Endothelial cell of umbilical vein (primary cell): Measurements from ENCODE around the gene CCDC59.

Source experiments
- CTCF ChIP-seq, 2 donors: IDR thresholded peaks; 1 replicate in 1 of 2; 2 replicates in 1 of 2; pipeline ENCODE4 v1.5.1; 2011; ENCODE audit warnings: low read length in 2 of 2, mild to moderate bottlenecking in 2 of 2, moderate library complexity in 2 of 2, control low read depth in 1 of 2, inconsistent platforms in 1 of 2, low read depth in 1 of 2; ENCODE audit not compliant: insufficient read depth in 1 of 2; ENCODE audit errors: extremely low read depth in 1 of 2
- EZH2 ChIP-seq: IDR thresholded peaks from 2 replicates; pipeline ENCODE4 v1.6.1; 2012; ENCODE audit warnings: borderline replicate concordance, low read depth, mild to moderate bottlenecking, moderate library complexity, low read length, inconsistent platforms; ENCODE audit not compliant: severe bottlenecking
- JUN ChIP-seq: IDR thresholded peaks from 2 replicates; pipeline ENCODE4 v1.6.1; 2011; ENCODE audit warnings: borderline replicate concordance, low read depth; ENCODE audit not compliant: insufficient read length, insufficient read depth
- MAX ChIP-seq: IDR thresholded peaks from 2 replicates; pipeline ENCODE4 v1.6.1; 2011; ENCODE audit not compliant: insufficient read depth, insufficient read length
- MYC ChIP-seq: IDR thresholded peaks from one replicate; pipeline ENCODE4 v1.6.1; 2011; ENCODE audit warnings: mild to moderate bottlenecking, low read depth, low read length
- POLR2A ChIP-seq: IDR thresholded peaks from 2 replicates; pipeline ENCODE4 v1.6.1; 2012; ENCODE audit warnings: low read depth, mild to moderate bottlenecking, control low read depth, low read length
- POLR2AphosphoS5 ChIP-seq: IDR thresholded peaks from 2 replicates; pipeline ENCODE4 v1.6.1; 2012; ENCODE audit warnings: low read depth, mild to moderate bottlenecking, control low read depth, low read length, moderate library complexity; ENCODE audit not compliant: insufficient read depth

GRCh38 chr12:82350161-82350560 is 8.0 kb downstream of the CCDC59 start:
- TF ChIP-seq CTCF (IDR thresholded peaks at IDR 0.05; ENCODE audit: extremely low read depth in 1 of 2, insufficient read depth in 1 of 2, low read depth in 1 of 2, low read length in 2 of 2) (no peak), JUN (no peak), POLR2A (no peak), MAX (no peak), MYC (no peak), POLR2AphosphoS5 (no peak), EZH2 (no peak)
